ENCODE measurements around the gene GPR137.
A peak's percentile ranks its signal among the peaks of the same experiment; 100 is the strongest.

GPR137 gene

GRCh38 chr11:64269540-64270220 lies 16.0 kb upstream of the GPR137 start (continued):
- TF ChIP-seq ZNF639 (tag by site-specific recombination; IDR thresholded peaks at IDR 0.05) (peak; percentile 45; the same call in 1 of the 2 replicates), ZNF561 (tag by site-specific recombination; IDR thresholded peaks at IDR 0.05; ENCODE audit: borderline replicate concordance) (peak; percentile 81; the same call in 1 of the 2 replicates), GLIS2 (tag by site-specific recombination; IDR thresholded peaks at IDR 0.05) (peak; percentile 61), ZNF660 (tag by site-specific recombination; IDR thresholded peaks at IDR 0.05) (peak; percentile 52), SP3 (tag by site-specific recombination; IDR thresholded peaks at IDR 0.05) (peak; percentile 100), ZNF18 (tag by site-specific recombination; IDR thresholded peaks at IDR 0.05) (peak; percentile 92; the same call in 1 of the 2 replicates), KLF16 (tag by site-specific recombination; IDR thresholded peaks at IDR 0.05) (peak; percentile 84), ZNF747 (tag by site-specific recombination; IDR thresholded peaks at IDR 0.05) (no peak), RBAK (tag by site-specific recombination; IDR thresholded peaks at IDR 0.05) (no peak), ZNF266 (tag by site-specific recombination; IDR thresholded peaks at IDR 0.05; ENCODE audit: low read depth) (no peak), BCL6B (tag by site-specific recombination; IDR thresholded peaks at IDR 0.05) (no peak), ZBTB26 (tag by site-specific recombination; optimal IDR thresholded peaks at IDR 0.05) (peak; percentile 93), ZNF664 (tag by site-specific recombination; IDR thresholded peaks at IDR 0.05) (no peak), KLF1 (tag by site-specific recombination; IDR thresholded peaks at IDR 0.05) (no peak), PBX3 (CRISPR knock-in tag; IDR thresholded peaks at IDR 0.05) (0 out of 2 replicates have a peak, but pooled peaks have one; percentile 34), ZBTB44 (tag by site-specific recombination; IDR thresholded peaks at IDR 0.05) (0 out of 2 replicates have a peak, but pooled peaks have one; percentile 3), ZSCAN4 (tag by site-specific recombination; IDR thresholded peaks at IDR 0.05) (peak; percentile 86), PATZ1 (tag by site-specific recombination; IDR thresholded peaks at IDR 0.05) (peak; percentile 94), ZNF518A (tag by site-specific recombination; conservative IDR thresholded peaks at IDR 0.05; ENCODE audit: low read depth) (peak; percentile 98)
